B cell (primary cell): ENCODE data around the gene ITCH. TPM values are rescaled to one million over a fixed set of nuclear protein-coding genes. Genes with fewer than 3 reads are reported as not detected.

Source experiments
- ATAC-seq: fragments of 200-7000 bp; cut with Tn5 transposase; one replicate; pipeline ENCODE4 v1.10.0; 2021; ENCODE audit warnings: low read depth, mild to moderate bottlenecking, moderate number of reproducible peaks, moderate library complexity
- CTCF ChIA-PET: fragments of 350-600 bp; sonication (Branson Sonifier 250); formaldehyde crosslinking; loops from one replicate; lab custom pipeline; 2021; ENCODE audit warnings: antibody characterized with exemption, inconsistent platforms; lab: Charles Lee
- POLR2A ChIA-PET: fragments of 350-600 bp; sonication (Branson Sonifier 250); formaldehyde crosslinking; loops from one replicate; lab custom pipeline; 2021; ENCODE audit warnings: antibody characterized with exemption; lab: Charles Lee
- DNase-seq: peaks from one replicate; pipeline ENCODE4 v3.0.0; 2013
- H2AFZ ChIP-seq: 2 replicates; pipeline ENCODE4 v1.6.1; 2012; ENCODE audit warnings: mild to moderate bottlenecking, low read depth, low read length; ENCODE audit not compliant: insufficient read depth, poor library complexity, severe bottlenecking
- H3K27ac ChIP-seq, 2 donors: 1 replicate in 1 of 2; 2 replicates in 1 of 2; pipeline ENCODE4 v1.5.1; 2012 to 2013; ENCODE audit warnings: low read length in 2 of 2, mild to moderate bottlenecking in 2 of 2, moderate library complexity in 1 of 2
- H3K27me3 ChIP-seq, 4 experiments: fragments of 200-600 bp in 1 of 4; sonication (generic) in 1 of 4; replicated peaks in 1 of 4; 1 replicate in 2 of 4; 2 replicates in 2 of 4; pipeline versions ENCODE4 v1.6.1 to v1.7.0; 2013 to 2016; ENCODE audit warnings: low read length in 3 of 4, mild to moderate bottlenecking in 2 of 4, mixed read lengths in 1 of 4, moderate library complexity in 1 of 4; ENCODE audit not compliant: insufficient read depth in 4 of 4, control insufficient read depth in 3 of 4; ENCODE audit errors: control extremely low read depth in 1 of 4
- H3K36me3 ChIP-seq, 2 experiments: replicated peaks in 1 of 2; 1 replicate in 1 of 2; 2 replicates in 1 of 2; pipeline versions ENCODE4 v1.6.1 to v1.7.1; 2013; ENCODE audit warnings: low read length in 1 of 2; ENCODE audit not compliant: insufficient read depth in 2 of 2, control insufficient read depth in 1 of 2; ENCODE audit errors: control extremely low read depth in 1 of 2, extremely low read depth in 1 of 2
- H3K4me1 ChIP-seq, 2 donors: fragments of 200-600 bp in 1 of 2; sonication (generic) in 1 of 2; 1 replicate in 1 of 2; 2 replicates in 1 of 2; pipeline versions ENCODE4 v1.5.1 to v1.6.1; 2013 to 2017; ENCODE audit warnings: low read length in 2 of 2; ENCODE audit not compliant: control insufficient read depth in 2 of 2, insufficient read depth in 2 of 2
- H3K4me2 ChIP-seq: replicated peaks from 2 replicates; pipeline ENCODE3; 2012; ENCODE audit warnings: mild to moderate bottlenecking, low read depth, low read length; ENCODE audit not compliant: poor library complexity, severe bottlenecking
- H3K4me3 ChIP-seq, 5 experiments: fragments of 200-600 bp in 1 of 5; sonication (generic) in 1 of 5; 1 replicate in 3 of 5; 2 replicates in 2 of 5; pipeline versions ENCODE4 v1.5.1 to v1.7.0; 2011 to 2016; ENCODE audit warnings: low read length in 4 of 5, mild to moderate bottlenecking in 4 of 5, low read depth in 2 of 5, control low read depth in 1 of 5, moderate library complexity in 1 of 5; ENCODE audit not compliant: insufficient read depth in 1 of 5; ENCODE audit errors: control extremely low read depth in 1 of 5, extremely low read depth in 1 of 5
- H3K79me2 ChIP-seq: fragments of 200-600 bp; sonication (generic); one replicate; pipeline ENCODE4 v1.6.0; 2016; ENCODE audit warnings: low read length; ENCODE audit not compliant: control insufficient read depth, insufficient read depth
- H3K9ac ChIP-seq: fragments of 200-600 bp; sonication (generic); 2 replicates; pipeline ENCODE4 v1.6.1; 2017; ENCODE audit warnings: mild to moderate bottlenecking, low read length, moderate library complexity
- H3K9me3 ChIP-seq, 3 donors: one replicate each; pipeline versions ENCODE4 v1.6.1 to v1.7.1; 2013; ENCODE audit warnings: low read length in 2 of 3; ENCODE audit not compliant: control insufficient read depth in 2 of 3, insufficient read depth in 1 of 3; ENCODE audit errors: control extremely low read depth in 1 of 3
- H4K20me1 ChIP-seq: 2 replicates; pipeline ENCODE4 v1.6.0; 2012; ENCODE audit warnings: mild to moderate bottlenecking, low read length; ENCODE audit not compliant: insufficient read depth, control insufficient read depth, poor library complexity, severe bottlenecking
- H3K27ac Mint-ChIP-seq: one replicate; pipeline ENCODE4 v1.8.0; 2021; ENCODE audit warnings: mixed read lengths
- H3K27me3 Mint-ChIP-seq: one replicate; pipeline ENCODE4 v1.8.0; 2021; ENCODE audit warnings: mixed read lengths
- H3K4me1 Mint-ChIP-seq: one replicate; pipeline ENCODE4 v1.8.0; 2021; ENCODE audit warnings: mixed read lengths
- H3K4me3 Mint-ChIP-seq: one replicate; pipeline ENCODE4 v1.8.0; 2021; ENCODE audit warnings: mixed read lengths
- H3K9me3 Mint-ChIP-seq: one replicate; pipeline ENCODE4 v1.8.0; 2022; ENCODE audit warnings: mixed read lengths; ENCODE audit not compliant: insufficient read depth
- CTCF ChIP-seq: fragments of 200-600 bp; IDR thresholded peaks from one replicate; pipeline ENCODE4 v1.8.0; 2022; ENCODE audit warnings: antibody characterized with exemption, mild to moderate bottlenecking
- EZH2 ChIP-seq: IDR thresholded peaks from 2 replicates; pipeline ENCODE4 v1.6.1; 2012; ENCODE audit warnings: borderline replicate concordance, low read depth, mild to moderate bottlenecking, moderate library complexity, low read length; ENCODE audit not compliant: insufficient read depth, poor library complexity, severe bottlenecking
- WGBS: methylation state at CpG from one replicate; pipeline ENCODE4 v1.1.5; 2013; ENCODE audit warnings: missing lambda C conversion rate; ENCODE audit not compliant: insufficient coverage; 5-methylcytosine and 5-hydroxymethylcytosine counted together
- intact Hi-C: fragments of 100-400 bp; cut with micrococcal nuclease; formaldehyde crosslinking; loops from one replicate; pipeline ENCODE4 v1.10.0; 2022
- polyA plus RNA-seq: library from polyadenylated mRNA; depleted of rRNA; stranded (reverse); fragments of >200 nt; gene quantifications from 2 replicates; pipeline ENCODE4 v1.2.3, GENCODE V29; 2012
- total RNA-seq, 2 donors: library from RNA; stranded (reverse); fragments of 120-200 nt in 1 of 2; gene quantifications; 1 replicate in 1 of 2; 2 replicates in 1 of 2; pipeline versions ENCODE4 v1.2.3 to v1.2.4, GENCODE V29; 2013 to 2022

Gene ITCH
- total and polyA plus RNA-seq, 2 donors (not counting 1 experiment from before 2014, with no cell fraction given): 10.0 to 110 TPM

DNA sequence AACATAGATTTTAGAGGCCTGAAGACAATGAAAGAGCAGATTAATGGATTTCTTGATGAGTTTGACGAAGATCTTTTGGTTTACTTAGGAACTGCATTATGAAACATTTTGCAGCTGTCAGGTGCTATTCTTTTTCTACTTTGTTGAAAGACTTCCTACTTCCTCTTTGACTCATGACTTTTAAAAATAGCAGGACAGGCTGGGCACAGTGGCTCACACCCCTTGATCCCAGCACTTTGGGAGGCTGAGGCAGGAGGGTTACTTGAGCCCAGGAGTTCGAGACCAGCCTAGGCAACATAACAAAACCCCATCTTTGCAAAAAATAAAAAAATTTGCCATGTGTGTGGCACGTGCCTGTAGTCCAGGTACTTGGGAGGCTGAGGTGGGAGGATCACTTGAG lies 52.0 kb downstream of the ITCH start:
- peak overlapping the region; percentile 35 to 42 for H3K27ac ChIP-seq
- Mint-ChIP-seq H3K27ac (peak overlapping the region; percentile 74), H3K9me3 (no peaks in the 10 kb centered on the region), H3K27me3 (no peaks in the 10 kb centered on the region), H3K4me1 (peaks cover 18% of the 10 kb centered on the region), H3K4me3 (peak overlapping the region; percentile 64)
- H3K4me1 ChIP-seq: peaks cover 16 to 20% of the 10 kb centered on the region in 2 donors
- no CpG with 5 or more reads among the region's 3 CpGs for WGBS
- H2AFZ ChIP-seq: no peak overlapping the region
- intact Hi-C loops: loop anchor here (5.0 to 10.0 kb wide), 2 partner anchors 50 to 103 kb away; partner anchors contain the start of gene ITCH
- TF ChIP-seq CTCF (no peak), EZH2 (no peak)
- ChIA-PET CTCF (interaction anchor here (4.3 kb wide), 1 partner anchor 102 kb away, joined by 20 read pairs; no protein-coding TSS in a partner anchor), POLR2A (no interaction called here)
- ATAC-seq: no peak
- peak overlapping the region; percentile 48 for H3K9ac ChIP-seq
- peak; percentile 31 for DNase-seq
- no peaks in the 10 kb centered on the region for H3K27me3 ChIP-seq
- peaks cover 35% of the 10 kb centered on the region for H3K79me2 ChIP-seq
- H3K36me3 ChIP-seq: peaks cover 17 to 40% of the 10 kb centered on the region in 2 experiments
- peak overlapping the region in 1 of 5 experiments; percentile 12 for H3K4me3 ChIP-seq
- peaks cover 8% of the 10 kb centered on the region for H4K20me1 ChIP-seq
- H3K9me3 ChIP-seq: no peaks in the 10 kb centered on the region
- H3K4me2 ChIP-seq: peak overlapping the region; percentile 48

DNA sequence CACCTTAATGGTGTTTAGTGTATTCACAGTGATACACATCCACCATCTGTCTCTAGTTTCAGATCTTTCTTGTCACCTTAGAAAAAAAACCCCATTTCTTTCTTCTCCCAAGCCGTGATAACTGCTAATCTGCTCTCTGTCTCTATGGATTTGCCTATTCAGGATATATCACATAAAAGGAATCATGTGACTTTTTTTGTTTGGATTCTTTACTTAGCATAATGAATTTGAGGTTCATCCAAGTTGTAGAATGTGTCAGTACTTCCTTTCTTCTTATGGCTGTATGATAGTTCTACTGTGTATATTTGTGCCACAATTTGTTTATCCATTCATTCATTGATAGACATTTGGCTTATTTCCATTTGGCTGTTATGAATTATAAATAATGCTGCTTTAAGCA lies 57.1 kb downstream of the ITCH start:
- Histone ChIP-seq H3K4me3 (no peak overlapping the region), H3K79me2 (peaks cover 29% of the 10 kb centered on the region), H3K36me3 (peaks cover 7 to 33% of the 10 kb centered on the region in 2 experiments), H3K9me3 (no peaks in the 10 kb centered on the region), H3K27me3 (no peaks in the 10 kb centered on the region), H4K20me1 (peaks cover 11% of the 10 kb centered on the region), H2AFZ (no peak overlapping the region), H3K27ac (no peak overlapping the region), H3K4me1 (peaks cover 9 to 12% of the 10 kb centered on the region in 2 donors), H3K9ac (no peak overlapping the region), H3K4me2 (no peak overlapping the region)
- TF ChIP-seq EZH2 (no peak), CTCF (no peak)
- no CpG with 5 or more reads among the region's 1 CpG for WGBS
- H3K9me3 Mint-ChIP-seq: no peaks in the 10 kb centered on the region
- ATAC-seq (no peak), DNase-seq (no peak)
- peaks cover 12% of the 10 kb centered on the region for H3K4me1 Mint-ChIP-seq
- H3K27ac Mint-ChIP-seq: no peak overlapping the region
- ChIA-PET CTCF (interaction anchor here (1.6 kb wide), 1 partner anchor 108 kb away, joined by 6 read pairs; no protein-coding TSS in a partner anchor), POLR2A (no interaction called here)
- intact Hi-C loops: no loop called here
- H3K4me3 Mint-ChIP-seq: no peak overlapping the region
- no peaks in the 10 kb centered on the region for H3K27me3 Mint-ChIP-seq
